NCI-H2081 treated with DMSO at 0.1 percent for 48 hours (cell line): ENCODE measurements around the gene PLA2G2C.

Source experiments
- DNase-seq: peaks from one replicate; lab custom pipeline; 2025; lab: John Stamatoyannopoulos, UW

The PLA2G2C gene

GRCh38 chr1:20183616-20184271 lies 2.6 kb downstream of the PLA2G2C start:
- no peak for DNase-seq

DNA sequence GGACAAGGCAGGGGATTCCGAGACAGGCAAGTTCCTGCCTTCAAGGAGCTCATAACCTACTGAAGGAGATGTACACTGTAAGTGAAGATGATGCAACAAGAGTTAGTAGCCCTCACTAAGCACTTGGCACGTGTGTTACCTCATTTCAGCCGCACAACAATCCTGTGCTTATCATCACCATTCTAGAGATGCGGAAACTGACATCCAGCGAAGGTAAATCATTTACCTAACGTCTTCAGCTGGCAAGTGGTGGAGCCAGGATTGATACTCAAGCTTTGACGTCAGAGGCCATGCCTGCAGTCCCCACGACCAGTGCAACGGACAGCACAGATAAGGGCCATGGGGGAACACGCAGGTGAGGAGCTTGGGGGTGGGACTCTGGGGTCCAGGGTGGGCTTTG lies 3.3 kb downstream of the PLA2G2C start:
- DNase-seq: no peak

DNA sequence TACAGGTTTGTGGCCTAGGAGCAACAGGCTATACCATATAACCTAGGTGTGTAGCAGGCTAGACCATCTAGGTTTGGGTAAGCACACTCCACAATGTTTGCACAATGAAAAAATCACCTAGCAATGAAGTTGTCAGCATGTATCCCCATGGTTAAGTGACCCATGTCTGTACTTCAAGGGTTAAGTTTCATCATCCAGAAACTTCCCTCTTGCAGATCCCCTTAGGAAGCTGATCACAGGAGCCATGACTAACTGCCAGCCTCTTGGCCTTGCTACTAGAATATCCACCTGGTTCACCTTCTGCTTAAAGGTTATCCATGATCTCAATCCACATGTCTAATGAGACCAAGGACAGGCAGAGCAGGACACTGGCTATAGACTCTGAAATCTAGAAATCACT lies 3.9 kb downstream of the PLA2G2C start:
- no peak for DNase-seq

GRCh38 chr1:20180844-20181207 lies 5.5 kb downstream of the PLA2G2C start:
- DNase-seq: no peak

DNA sequence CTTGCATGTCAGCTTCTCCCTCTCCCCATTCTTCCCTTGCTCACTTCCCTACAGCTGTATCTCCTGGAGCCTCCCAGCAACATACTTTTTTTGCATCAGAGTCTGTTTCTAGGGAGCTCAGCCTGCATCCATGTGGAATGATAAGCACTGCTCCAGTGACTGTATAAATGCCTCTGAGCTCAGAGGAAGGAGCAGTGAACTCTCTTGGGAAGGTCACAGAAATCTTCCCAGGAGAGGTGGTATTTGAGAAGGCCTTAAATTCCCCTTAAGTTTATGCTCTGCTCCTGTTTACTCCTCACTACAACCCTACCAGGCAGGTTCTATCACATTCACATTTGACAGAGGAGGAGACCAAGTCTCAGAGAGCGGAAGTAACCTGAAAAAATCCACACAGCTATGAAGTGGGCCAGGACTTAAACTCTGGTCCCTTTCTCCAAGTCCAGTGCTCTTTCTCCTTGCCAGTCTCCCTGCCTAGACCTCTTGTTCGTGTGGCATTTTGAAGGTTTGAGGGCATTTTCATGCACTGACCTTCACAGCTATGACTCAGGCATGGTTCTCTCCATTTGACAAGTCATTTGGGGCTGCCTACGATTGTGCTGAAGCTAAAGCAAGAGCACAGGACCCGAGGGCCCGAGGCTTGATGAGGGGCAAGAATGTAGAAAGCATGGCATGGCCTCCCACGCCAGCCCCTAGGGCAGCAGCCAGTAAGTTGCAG lies 6.0 kb downstream of the PLA2G2C start:
- DNase-seq: no peak

DNA sequence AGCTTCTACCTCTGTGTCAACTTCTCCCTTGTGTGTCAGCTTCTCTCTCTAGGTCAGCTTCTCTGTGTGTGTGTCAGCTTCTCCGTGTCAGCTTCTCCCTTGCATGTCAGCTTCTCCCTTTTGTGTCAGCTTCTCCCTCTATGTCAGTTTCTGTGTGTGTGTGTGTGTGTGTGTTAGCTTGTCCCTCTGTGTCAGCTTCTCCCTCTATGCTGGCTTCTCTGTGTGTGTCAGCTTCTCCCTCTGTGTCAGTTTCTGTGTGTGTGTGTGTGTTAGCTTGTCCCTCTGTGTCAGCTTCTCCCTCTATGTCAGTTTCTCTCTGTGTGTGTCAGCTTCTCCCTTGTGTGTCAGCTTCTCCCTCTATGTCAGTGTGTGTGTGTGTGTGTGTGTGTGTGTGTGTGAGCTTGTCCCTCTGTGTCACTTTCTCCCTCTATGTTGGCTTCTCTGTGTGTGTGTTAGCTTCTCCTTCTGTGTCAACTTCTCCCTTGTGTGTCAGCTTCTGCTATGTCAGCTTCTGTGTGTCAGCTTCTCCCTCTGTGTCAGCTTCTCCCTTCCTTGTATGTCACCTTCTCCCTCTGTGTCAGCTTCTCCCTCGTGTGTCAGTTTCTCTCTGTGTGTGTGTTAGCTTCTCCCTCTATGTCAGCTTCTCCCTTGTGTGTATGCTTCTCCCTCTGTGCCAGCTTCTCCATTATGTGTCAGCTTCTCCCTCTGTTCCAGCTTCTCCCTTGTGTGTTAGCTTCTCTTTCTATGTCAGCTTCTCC lies 6.8 kb downstream of the PLA2G2C start:
- no peak for DNase-seq

DNA sequence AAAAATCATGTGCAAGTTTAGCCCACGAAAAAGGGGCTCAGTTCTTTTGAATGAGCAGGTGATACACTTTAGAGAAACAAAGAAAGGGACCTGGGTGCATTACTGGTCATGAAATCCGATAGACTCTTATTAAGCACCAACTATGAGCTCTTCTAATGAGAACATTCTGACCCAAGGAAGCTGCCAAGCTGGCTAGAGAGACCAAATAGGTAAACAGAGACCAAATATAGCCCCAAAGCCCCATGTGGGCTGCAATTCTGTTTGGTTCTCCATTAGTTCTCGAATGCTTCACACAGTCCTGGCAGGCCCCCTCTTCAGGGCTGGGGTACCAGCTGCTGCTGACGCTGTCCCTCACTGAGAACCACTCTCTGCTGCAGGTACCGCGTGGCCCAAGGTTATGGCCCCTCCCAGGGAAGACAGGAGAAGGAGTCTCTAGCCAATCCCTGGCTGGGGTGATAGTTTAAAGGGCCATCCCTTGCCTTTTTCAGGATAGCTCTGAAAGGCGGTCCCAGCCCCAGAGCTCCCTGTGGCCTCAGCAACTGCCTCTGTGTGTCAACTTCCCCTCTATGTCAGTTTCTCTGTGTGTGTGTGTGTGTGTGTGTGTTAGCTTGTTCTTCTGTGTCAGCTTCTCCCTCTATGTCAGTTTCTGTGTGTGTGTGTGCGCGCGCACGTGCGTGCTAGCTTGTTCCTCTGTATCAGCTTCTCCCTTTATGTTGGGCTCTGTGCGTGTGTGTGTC lies 7.5 kb downstream of the PLA2G2C start:
- DNase-seq: no peak

- no peak for DNase-seq
These were observed 11.2 kb downstream of the PLA2G2C start for GRCh38 chr1:20174937-20175666.

DNA sequence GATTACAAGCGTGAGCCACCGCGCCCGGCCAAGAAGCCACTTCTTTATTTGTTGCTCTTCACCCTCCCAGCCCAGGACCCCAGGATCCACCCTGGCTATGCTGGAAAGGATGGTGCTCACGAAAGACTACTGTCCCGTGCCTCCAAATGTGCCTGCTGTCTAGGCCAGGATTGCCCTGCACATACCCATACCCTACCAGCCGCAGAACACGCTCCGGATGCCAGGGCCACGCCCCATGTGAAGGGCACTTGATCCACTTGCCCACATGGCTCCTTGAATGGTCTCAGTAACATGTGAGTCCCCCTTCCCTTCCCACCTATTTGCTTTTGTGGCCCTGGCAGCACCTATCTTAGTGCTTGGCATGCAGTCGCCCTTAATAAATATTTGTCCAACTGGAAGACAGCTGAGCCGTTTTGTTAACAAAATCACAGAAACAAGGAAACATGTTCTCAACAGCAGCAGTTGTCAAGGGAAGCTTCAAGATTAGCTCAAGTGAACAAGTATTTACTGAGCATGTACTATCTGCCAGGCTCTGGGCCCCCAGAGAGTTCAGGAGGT lies 14.2 kb downstream of the PLA2G2C start:
- no peak for DNase-seq

- no peak for DNase-seq
These were observed 16.4 kb downstream of the PLA2G2C start for GRCh38 chr1:20169932-20170331.

GRCh38 chr1:20168564-20169491 lies 17.5 kb downstream of the PLA2G2C start:
- no peak for DNase-seq

DNA sequence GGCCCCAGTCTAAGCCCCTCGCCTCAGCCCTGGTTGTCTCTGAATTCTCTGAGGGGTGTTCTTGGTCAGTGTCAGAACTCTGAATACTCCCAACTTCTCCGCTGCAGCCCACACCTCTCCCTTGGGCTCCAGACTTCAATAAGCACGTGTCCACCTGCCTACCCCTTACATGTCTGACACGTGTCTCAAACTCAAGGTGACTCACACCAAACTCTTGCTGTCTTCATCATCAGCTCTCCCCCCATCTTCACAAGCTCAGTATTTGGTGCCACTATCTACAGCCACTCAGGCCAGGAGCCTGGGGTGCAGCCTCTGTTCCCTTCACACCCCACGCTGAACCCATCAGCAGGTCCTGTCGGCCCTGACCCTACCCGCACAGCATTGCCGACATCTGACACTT lies 19.2 kb downstream of the PLA2G2C start:
- no peak for DNase-seq

DNA sequence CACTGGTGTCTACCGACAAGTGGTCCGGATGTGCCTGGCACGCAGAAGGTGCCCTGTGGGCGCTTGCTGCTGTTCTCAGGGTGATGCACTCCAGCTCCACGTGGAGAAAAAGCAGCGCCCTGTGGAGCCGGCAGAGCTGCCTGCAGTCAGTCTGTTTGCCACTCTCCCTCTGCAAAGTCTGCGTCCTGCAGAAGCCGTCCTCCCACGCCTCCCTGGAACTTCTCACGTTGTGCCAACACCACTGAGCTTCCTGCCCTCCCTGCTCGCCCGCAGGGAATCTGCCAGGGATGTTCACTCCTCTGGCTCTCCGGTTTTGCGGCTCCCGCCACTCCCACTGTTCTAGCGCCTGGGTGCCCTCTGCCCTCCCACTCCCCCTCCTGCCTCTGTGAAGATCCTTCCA lies 20.3 kb downstream of the PLA2G2C start:
- DNase-seq: no peak

GRCh38 chr1:20165522-20165951 lies 20.8 kb downstream of the PLA2G2C start:
- DNase-seq: no peak

DNA sequence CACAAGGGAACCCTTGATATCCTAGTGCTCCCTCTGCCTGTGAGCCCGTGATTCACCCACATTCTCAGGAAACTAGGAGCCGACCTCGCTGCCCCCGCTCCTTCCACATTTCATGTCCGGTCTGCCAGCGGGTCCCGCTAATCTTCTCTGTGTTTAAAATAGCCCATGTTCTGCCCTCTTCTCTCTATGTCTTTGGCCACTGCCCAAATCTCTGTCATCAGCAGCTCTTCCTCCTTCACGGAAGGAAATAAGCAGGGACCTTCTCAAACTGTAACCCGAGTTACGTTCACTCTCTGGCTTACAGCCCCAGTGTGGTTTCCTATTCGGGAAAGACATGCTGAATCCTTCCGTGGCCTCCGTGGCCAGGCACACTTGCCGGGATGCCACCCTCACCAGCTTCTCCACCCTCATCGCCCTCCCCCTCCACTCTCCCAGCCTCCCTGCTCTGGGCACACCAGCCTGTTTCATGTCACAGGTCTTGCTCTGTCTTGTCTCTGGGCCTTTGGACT lies 21.6 kb downstream of the PLA2G2C start:
- no peak for DNase-seq

GRCh38 chr1:20160034-20160433 lies 26.3 kb downstream of the PLA2G2C start:
- no peak for DNase-seq

- no peak for DNase-seq
These were observed 27.8 kb downstream of the PLA2G2C start for GRCh38 chr1:20158358-20159070.

GRCh38 chr1:20154301-20154831 lies 32.0 kb downstream of the PLA2G2C start:
- no peak for DNase-seq

DNA sequence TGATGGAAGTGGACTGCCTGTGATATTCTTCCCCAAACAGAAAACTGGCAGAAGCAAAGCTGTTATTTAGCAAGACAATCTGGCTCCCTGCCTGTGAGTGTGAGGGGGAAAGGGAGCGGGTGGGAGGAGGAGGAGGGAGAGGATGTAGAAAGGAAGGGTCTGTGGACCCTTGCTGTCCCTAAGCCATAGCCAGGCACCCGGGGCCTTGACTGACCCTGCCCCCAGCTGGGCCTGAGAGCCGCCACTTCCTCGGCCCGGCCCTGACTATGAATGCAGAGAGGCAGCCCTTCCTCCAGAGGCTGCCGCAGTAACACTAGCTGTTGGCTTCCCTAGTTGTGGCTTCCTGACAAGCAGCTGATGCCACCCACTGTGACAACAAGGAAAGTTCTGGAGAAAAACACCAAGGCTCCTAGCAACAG lies 33.3 kb downstream of the PLA2G2C start:
- no peak for DNase-seq
